H9 (cell line): ENCODE results near the gene SLC2A8. TPM values are rescaled to one million over a fixed set of nuclear protein-coding genes. Genes with fewer than 3 reads are reported as not detected.

ENCODE experiments used
- DNase-seq: peaks from one replicate; pipeline ENCODE4 v3.0.0-alpha.2; 2017
- H2AFZ ChIP-seq: one replicate; pipeline ENCODE4 v1.6.1; 2013; ENCODE audit warnings: mild to moderate bottlenecking, low read length, control low read depth, moderate library complexity
- H2AK5ac ChIP-seq: 2 replicates; pipeline ENCODE4 v1.6.1; 2013; ENCODE audit warnings: low read length, control low read depth, mixed read lengths; ENCODE audit not compliant: insufficient read length
- H2BK120ac ChIP-seq: one replicate; pipeline ENCODE4 v1.6.1; 2013; ENCODE audit warnings: low read depth, mild to moderate bottlenecking, low read length, control low read depth, inconsistent platforms; ENCODE audit not compliant: poor library complexity, severe bottlenecking
- H2BK12ac ChIP-seq: 2 replicates; pipeline ENCODE4 v1.6.1; 2013; ENCODE audit warnings: low read length, control low read depth, mixed read lengths, low read depth; ENCODE audit not compliant: insufficient read length
- H2BK15ac ChIP-seq: 2 replicates; pipeline ENCODE4 v1.6.1; 2013; ENCODE audit warnings: low read depth, low read length, control low read depth
- H2BK20ac ChIP-seq: one replicate; pipeline ENCODE4 v1.6.1; 2013; ENCODE audit warnings: low read depth, mild to moderate bottlenecking, low read length, control low read depth, inconsistent platforms; ENCODE audit not compliant: poor library complexity, severe bottlenecking
- H2BK5ac ChIP-seq: 2 replicates; pipeline ENCODE4 v1.6.1; 2013; ENCODE audit warnings: low read length, control low read depth, mixed read lengths; ENCODE audit not compliant: insufficient read length
- H3K14ac ChIP-seq: 2 replicates; pipeline ENCODE4 v1.6.1; 2013; ENCODE audit warnings: low read length, control low read depth; ENCODE audit not compliant: insufficient read depth
- H3K18ac ChIP-seq: 2 replicates; pipeline ENCODE4 v1.6.1; 2013; ENCODE audit warnings: low read depth, mild to moderate bottlenecking, mixed read lengths, low read length, control low read depth; ENCODE audit not compliant: insufficient read length
- H3K23ac ChIP-seq: 2 replicates; pipeline ENCODE4 v1.6.1; 2013; ENCODE audit warnings: low read length, control low read depth, mixed read lengths, low read depth; ENCODE audit not compliant: insufficient read length
- H3K23me2 ChIP-seq: 2 replicates; pipeline ENCODE4 v1.6.1; 2013; ENCODE audit warnings: low read depth, mild to moderate bottlenecking, mixed read lengths, low read length, control low read depth; ENCODE audit not compliant: insufficient read length, poor library complexity, severe bottlenecking
- H3K27ac ChIP-seq: 2 replicates; pipeline ENCODE4 v1.5.1; 2013; ENCODE audit warnings: low read length, control low read depth, mixed read lengths, low read depth; ENCODE audit not compliant: insufficient read length
- H3K27me3 ChIP-seq: 2 replicates; pipeline ENCODE4 v1.6.1; 2013; ENCODE audit warnings: low read length, control low read depth, inconsistent platforms; ENCODE audit not compliant: insufficient read depth
- H3K4ac ChIP-seq: 2 replicates; pipeline ENCODE4 v1.6.1; 2013; ENCODE audit warnings: low read depth, mild to moderate bottlenecking, control low read depth, inconsistent platforms, low read length, moderate library complexity
- H3K4me1 ChIP-seq: 2 replicates; pipeline ENCODE4 v1.6.1; 2013; ENCODE audit warnings: low read length, control low read depth, inconsistent platforms; ENCODE audit not compliant: insufficient read depth
- H3K4me2 ChIP-seq: 2 replicates; pipeline ENCODE4 v1.6.1; 2013; ENCODE audit warnings: low read length, control low read depth, mixed read lengths; ENCODE audit not compliant: insufficient read length, insufficient read depth
- H3K56ac ChIP-seq: 2 replicates; pipeline ENCODE4 v1.6.1; 2013; ENCODE audit warnings: low read depth, mild to moderate bottlenecking, mixed read lengths, low read length, control low read depth; ENCODE audit not compliant: insufficient read length
- H3K79me1 ChIP-seq: 2 replicates; pipeline ENCODE4 v1.6.1; 2013; ENCODE audit warnings: low read depth, mild to moderate bottlenecking, moderate library complexity, low read length, control low read depth, inconsistent platforms; ENCODE audit not compliant: insufficient read depth, poor library complexity, severe bottlenecking
- H3K79me2 ChIP-seq: 2 replicates; pipeline ENCODE4 v1.6.1; 2013; ENCODE audit warnings: low read length, control low read depth, inconsistent platforms; ENCODE audit not compliant: insufficient read depth
- H3K9ac ChIP-seq: 2 replicates; pipeline ENCODE4 v1.6.1; 2013; ENCODE audit warnings: low read length, control low read depth, mixed read lengths; ENCODE audit not compliant: insufficient read length; ENCODE audit errors: extremely low read depth
- H3K9me3 ChIP-seq: one replicate; pipeline ENCODE4 v1.6.1; 2013; ENCODE audit warnings: low read depth, low read length, inconsistent platforms; ENCODE audit not compliant: control insufficient read depth
- H3T11ph ChIP-seq: one replicate; pipeline ENCODE4 v1.6.1; 2013; ENCODE audit warnings: mild to moderate bottlenecking, low read length, control low read depth, inconsistent platforms
- H4K20me1 ChIP-seq: one replicate; pipeline ENCODE4 v1.6.1; 2013; ENCODE audit not compliant: control insufficient read depth, insufficient read length, insufficient read depth
- H4K5ac ChIP-seq: 2 replicates; pipeline ENCODE4 v1.6.1; 2013; ENCODE audit warnings: low read depth, mild to moderate bottlenecking, mixed read lengths, low read length, control low read depth; ENCODE audit not compliant: insufficient read length
- H4K8ac ChIP-seq: replicated peaks from 2 replicates; pipeline ENCODE4 v1.6.1; 2013; ENCODE audit warnings: low read length, control low read depth, mixed read lengths, low read depth; ENCODE audit not compliant: insufficient read length
- H4K91ac ChIP-seq: 2 replicates; pipeline ENCODE4 v1.6.1; 2013; ENCODE audit warnings: low read depth, mild to moderate bottlenecking, moderate library complexity, mixed read lengths, low read length, control low read depth; ENCODE audit not compliant: insufficient read length
- H3K27ac Mint-ChIP-seq, 3 experiments: 2 replicates in 2 of 3; 3 replicates in 1 of 3; pipeline ENCODE4 v1.8.0; 2020 to 2021; ENCODE audit warnings: mixed read lengths in 3 of 3, mild to moderate bottlenecking in 1 of 3, moderate library complexity in 1 of 3
- H3K27me3 Mint-ChIP-seq: 2 replicates; pipeline ENCODE4 v1.8.0; 2021; ENCODE audit warnings: low read depth, mild to moderate bottlenecking, moderate library complexity, mixed read lengths
- H3K36me3 Mint-ChIP-seq, 3 experiments: 2 replicates in 2 of 3; 3 replicates in 1 of 3; pipeline ENCODE4 v1.8.0; 2020 to 2021; ENCODE audit warnings: low read depth in 3 of 3, mixed read lengths in 3 of 3; ENCODE audit not compliant: insufficient read depth in 1 of 3
- H3K4me1 Mint-ChIP-seq, 2 experiments: 2 replicates each; pipeline ENCODE4 v1.8.0; 2020; ENCODE audit warnings: mixed read lengths in 2 of 2
- H3K4me3 Mint-ChIP-seq, 2 experiments: 2 replicates in 1 of 2; 3 replicates in 1 of 2; pipeline ENCODE4 v1.8.0; 2020 to 2021; ENCODE audit warnings: mild to moderate bottlenecking in 2 of 2, mixed read lengths in 2 of 2, moderate library complexity in 1 of 2
- H3K9me3 Mint-ChIP-seq, 2 experiments: 2 replicates in 1 of 2; 3 replicates in 1 of 2; pipeline ENCODE4 v1.8.0; 2020; ENCODE audit warnings: mild to moderate bottlenecking in 2 of 2, mixed read lengths in 2 of 2, moderate library complexity in 1 of 2
- CTCF ChIP-seq: fragments of 200-600 bp; sonication (generic); conservative IDR thresholded peaks from 3 replicates; pipeline ENCODE4 v1.8.0; 2021; ENCODE audit warnings: antibody characterized with exemption, mild to moderate bottlenecking
- WGBS: extraction: QIAGEN DNeasy Blood & Tissue Kit; methylation state at CpG from one replicate; pipeline ENCODE4 v1.1.7; 2013; ENCODE audit warnings: missing lambda C conversion rate, low lambda C conversion rate, mixed read lengths; ENCODE audit not compliant: insufficient read length; ENCODE audit errors: extremely low coverage; 5-methylcytosine and 5-hydroxymethylcytosine counted together
- total RNA-seq: library from RNA; stranded (reverse); gene quantifications from 2 replicates; pipeline ENCODE4 v1.2.1, GENCODE V29; 2021

The SLC2A8 gene
- total RNA-seq, 1 experiment from 2014 or later, result 38.3 TPM

GRCh38 chr9:127444921-127445850 is 48.2 kb downstream of the SLC2A8 start:
- H3K4me2 ChIP-seq, result no peak overlapping the region
- H2BK15ac ChIP-seq, result no peak overlapping the region
- no peak overlapping the region for H2BK12ac ChIP-seq
- peaks cover 10% of the 10 kb centered on the region for H3K23me2 ChIP-seq
- no peak overlapping the region for H4K8ac ChIP-seq
- no peak overlapping the region for H2BK120ac ChIP-seq
- peaks cover 74 to 95% (median 85%) of the 10 kb centered on the region in 3 experiments for H3K36me3 Mint-ChIP-seq
- H3K27me3 ChIP-seq, result no peaks in the 10 kb centered on the region
- no peak overlapping the region for H3T11ph ChIP-seq
- peak overlapping the region in 2 of 3 experiments; percentile 77 to 99; a peak in 4 of 7 replicates for H3K27ac Mint-ChIP-seq
- no peak for DNase-seq
- TF ChIP-seq CTCF, result no peak
- no peak overlapping the region for H3K9ac ChIP-seq
- no peak overlapping the region for H2BK5ac ChIP-seq
- H3K79me2 ChIP-seq, result peaks cover 11% of the 10 kb centered on the region; the same call in 1 of the 2 replicates
- H3K14ac ChIP-seq, result no peak overlapping the region
- peaks cover 21 to 22% of the 10 kb centered on the region in 2 experiments for H3K4me1 Mint-ChIP-seq
- no peak overlapping the region for H4K91ac ChIP-seq
- peaks cover 0 to 1% of the 10 kb centered on the region in 2 experiments; a peak in 4 of 5 replicates for H3K9me3 Mint-ChIP-seq
- no peak overlapping the region for H3K4ac ChIP-seq
- whole genome bisulfite sequencing, result no CpG with 5 or more reads among the region's 15 CpGs
- H3K79me1 ChIP-seq, result no peaks in the 10 kb centered on the region
- H3K4me1 ChIP-seq, result no peaks in the 10 kb centered on the region
- no peak overlapping the region for H3K23ac ChIP-seq
- no peak overlapping the region for H2BK20ac ChIP-seq
- H4K5ac ChIP-seq, result no peak overlapping the region
- no peak overlapping the region for H2AFZ ChIP-seq
- H3K27ac ChIP-seq, result no peak overlapping the region
- no peak overlapping the region for H3K18ac ChIP-seq
- no peak overlapping the region for H3K56ac ChIP-seq
- no peaks in the 10 kb centered on the region for H3K9me3 ChIP-seq
- H3K4me3 Mint-ChIP-seq, result no peak overlapping the region
- no peaks in the 10 kb centered on the region; the same call in 1 of the 2 replicates for H3K27me3 Mint-ChIP-seq
- no peaks in the 10 kb centered on the region for H4K20me1 ChIP-seq
- H2AK5ac ChIP-seq, result no peak overlapping the region
